Thymus (tissue), 11 donors: ENCODE measurements around the gene STAT2. TPM values are rescaled to one million over a fixed set of nuclear protein-coding genes. Genes with fewer than 3 reads are reported as not detected.

ENCODE experiments used
- DNase-seq, 9 donors: peaks; one replicate each; pipeline ENCODE4 v3.0.0-alpha.2; 2013; ENCODE audit warnings: low spot score in 9 of 9, low read depth in 6 of 9, missing footprints in 1 of 9
- H3K27ac ChIP-seq, 2 donors: one replicate each; pipeline ENCODE4 v1.5.1; 2013; ENCODE audit warnings: control low read depth in 1 of 2, low read depth in 1 of 2, low read length in 1 of 2, mild to moderate bottlenecking in 1 of 2, moderate library complexity in 1 of 2
- H3K27me3 ChIP-seq, 2 donors: one replicate each; pipeline ENCODE4 v1.5.1; 2013; ENCODE audit warnings: low read length in 1 of 2; ENCODE audit not compliant: control insufficient read depth in 2 of 2, insufficient read depth in 1 of 2
- H3K36me3 ChIP-seq, 2 donors: one replicate each; pipeline ENCODE4 v1.5.1; 2013; ENCODE audit warnings: low read length in 1 of 2, mild to moderate bottlenecking in 1 of 2, moderate library complexity in 1 of 2; ENCODE audit not compliant: control insufficient read depth in 2 of 2, insufficient read depth in 2 of 2
- H3K4me1 ChIP-seq, 2 donors: one replicate each; pipeline ENCODE4 v1.5.1; 2013; ENCODE audit warnings: low read length in 2 of 2; ENCODE audit not compliant: control insufficient read depth in 2 of 2, insufficient read depth in 2 of 2
- H3K4me3 ChIP-seq, 2 donors: one replicate each; pipeline ENCODE4 v1.5.1; 2013; ENCODE audit warnings: low read length in 2 of 2, control low read depth in 1 of 2, mild to moderate bottlenecking in 1 of 2
- H3K9me3 ChIP-seq, 2 donors: one replicate each; pipeline ENCODE4 v1.5.1; 2013; ENCODE audit warnings: low read length in 1 of 2, mild to moderate bottlenecking in 1 of 2; ENCODE audit not compliant: control insufficient read depth in 2 of 2, insufficient read depth in 1 of 2
- WGBS: extraction: QIAGEN DNeasy Blood & Tissue Kit; methylation state at CpG from one replicate; pipeline ENCODE4 v1.1.7; 2013; 5-methylcytosine and 5-hydroxymethylcytosine counted together
- polyA plus RNA-seq: library from polyadenylated mRNA; stranded (reverse); fragments of 200-250 nt; gene quantifications from one replicate; pipeline ENCODE4 v1.2.3, GENCODE V29; 2013
- total RNA-seq: library from RNA; stranded (reverse); fragments of 120-200 nt; gene quantifications from one replicate; pipeline ENCODE4 v1.2.4, GENCODE V29; 2013
- donor health status: healthy.

Gene STAT2
- total and polyA plus RNA-seq, 2 donors, result 73.3 to 102 TPM

DNA sequence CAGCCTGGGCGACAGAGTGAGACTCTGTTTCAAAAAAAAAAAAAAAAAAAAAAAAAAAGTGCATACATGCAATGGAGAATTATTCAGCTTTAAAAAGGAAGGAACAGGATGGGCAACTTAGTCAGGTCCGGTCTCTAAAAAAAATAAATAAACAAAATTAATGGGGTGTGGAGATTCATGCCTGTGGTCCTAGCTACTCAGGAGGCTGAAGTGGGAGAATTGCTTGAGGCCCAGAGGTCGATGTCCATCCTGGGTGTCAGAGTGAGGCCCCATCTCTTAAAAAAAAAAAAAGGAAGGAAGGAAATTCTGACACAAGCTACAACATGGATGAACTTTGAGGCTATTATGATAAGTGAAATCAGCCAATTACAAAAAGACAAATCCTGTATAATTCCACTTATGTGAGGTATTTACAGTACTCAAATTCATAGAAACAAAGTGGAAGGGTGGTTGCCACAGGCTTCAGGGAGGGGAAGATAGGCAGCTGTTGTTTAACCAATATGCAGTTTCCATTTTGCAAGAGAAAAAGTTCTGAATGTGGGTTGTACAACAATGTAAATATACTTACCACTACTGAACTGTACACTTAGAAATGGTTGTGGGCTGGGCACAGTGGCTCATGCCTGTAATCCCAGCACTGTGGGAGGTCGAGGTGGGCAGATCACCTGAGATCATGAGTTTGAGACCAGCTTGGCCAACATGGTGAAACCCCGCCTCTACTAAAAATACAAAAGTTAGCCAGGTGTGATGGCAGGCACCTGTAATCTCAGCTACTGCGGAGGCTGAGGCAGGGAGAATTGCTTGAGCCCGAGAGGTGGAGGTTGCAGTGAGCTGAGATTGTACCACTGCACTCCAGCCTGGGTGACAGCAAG lies 15.1 kb upstream of the STAT2 start:
- 82% methylated on average over 7 of the region's 7 CpGs for WGBS
- Histone ChIP-seq H3K27me3 (no peaks in the 10 kb centered on the region), H3K27ac (no peak overlapping the region), H3K4me1 (no peaks in the 10 kb centered on the region), H3K36me3 (no peaks in the 10 kb centered on the region), H3K9me3 (no peaks in the 10 kb centered on the region), H3K4me3 (no peak overlapping the region)
- DNase-seq, result no peak

DNA sequence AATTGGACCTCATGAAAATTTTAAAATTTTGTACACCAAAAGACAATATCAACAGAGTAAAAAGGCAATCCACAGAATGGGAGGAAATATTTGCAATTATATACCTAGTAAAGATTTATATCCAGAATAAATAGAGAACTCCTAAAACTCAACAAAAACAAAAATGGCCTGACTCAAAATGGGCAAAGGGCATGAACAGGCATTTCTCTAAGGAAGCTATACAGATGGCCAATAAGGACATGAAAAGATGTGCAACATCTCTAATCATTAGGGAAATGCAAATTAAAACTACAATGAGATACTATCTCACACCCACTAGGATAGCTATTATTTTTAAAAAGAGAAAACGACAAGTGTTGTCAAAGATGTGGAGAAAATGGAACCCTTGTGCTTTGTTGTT lies 13.6 kb upstream of the STAT2 start:
- no peak overlapping the region for H3K4me3 ChIP-seq
- no peak for DNase-seq
- H3K27ac ChIP-seq, result no peak overlapping the region
- H3K27me3 ChIP-seq, result no peaks in the 10 kb centered on the region
- H3K9me3 ChIP-seq, result no peaks in the 10 kb centered on the region
- H3K4me1 ChIP-seq, result no peaks in the 10 kb centered on the region
- 100% methylated on average over 1 of the region's 1 CpG for WGBS
- H3K36me3 ChIP-seq, result no peaks in the 10 kb centered on the region

DNA sequence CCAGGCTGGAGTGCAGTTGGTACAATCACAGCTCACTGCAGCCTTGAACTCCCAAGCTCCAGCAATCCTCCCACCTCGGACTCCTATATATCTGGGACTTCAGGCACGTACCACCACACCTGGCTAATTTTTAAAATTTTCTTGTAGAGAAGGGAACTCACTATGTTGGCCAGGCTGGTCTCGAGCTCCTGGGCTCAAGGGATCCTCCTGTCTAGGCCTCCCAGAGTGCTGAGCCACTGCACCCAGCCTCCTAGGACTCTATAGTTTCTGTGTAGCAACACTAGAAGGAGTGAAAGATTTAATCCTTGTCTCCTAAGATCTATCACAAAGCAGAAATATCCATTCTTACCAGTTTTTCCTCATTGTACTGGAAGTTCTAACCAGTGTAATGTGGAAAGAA lies 7.0 kb upstream of the STAT2 start:
- Histone ChIP-seq H3K27me3 (no peaks in the 10 kb centered on the region), H3K9me3 (no peaks in the 10 kb centered on the region), H3K27ac (no peak overlapping the region), H3K4me3 (no peak overlapping the region), H3K4me1 (no peaks in the 10 kb centered on the region), H3K36me3 (no peaks in the 10 kb centered on the region)
- WGBS, result 98% methylated on average over 3 of the region's 3 CpGs
- DNase-seq, result no peak

DNA sequence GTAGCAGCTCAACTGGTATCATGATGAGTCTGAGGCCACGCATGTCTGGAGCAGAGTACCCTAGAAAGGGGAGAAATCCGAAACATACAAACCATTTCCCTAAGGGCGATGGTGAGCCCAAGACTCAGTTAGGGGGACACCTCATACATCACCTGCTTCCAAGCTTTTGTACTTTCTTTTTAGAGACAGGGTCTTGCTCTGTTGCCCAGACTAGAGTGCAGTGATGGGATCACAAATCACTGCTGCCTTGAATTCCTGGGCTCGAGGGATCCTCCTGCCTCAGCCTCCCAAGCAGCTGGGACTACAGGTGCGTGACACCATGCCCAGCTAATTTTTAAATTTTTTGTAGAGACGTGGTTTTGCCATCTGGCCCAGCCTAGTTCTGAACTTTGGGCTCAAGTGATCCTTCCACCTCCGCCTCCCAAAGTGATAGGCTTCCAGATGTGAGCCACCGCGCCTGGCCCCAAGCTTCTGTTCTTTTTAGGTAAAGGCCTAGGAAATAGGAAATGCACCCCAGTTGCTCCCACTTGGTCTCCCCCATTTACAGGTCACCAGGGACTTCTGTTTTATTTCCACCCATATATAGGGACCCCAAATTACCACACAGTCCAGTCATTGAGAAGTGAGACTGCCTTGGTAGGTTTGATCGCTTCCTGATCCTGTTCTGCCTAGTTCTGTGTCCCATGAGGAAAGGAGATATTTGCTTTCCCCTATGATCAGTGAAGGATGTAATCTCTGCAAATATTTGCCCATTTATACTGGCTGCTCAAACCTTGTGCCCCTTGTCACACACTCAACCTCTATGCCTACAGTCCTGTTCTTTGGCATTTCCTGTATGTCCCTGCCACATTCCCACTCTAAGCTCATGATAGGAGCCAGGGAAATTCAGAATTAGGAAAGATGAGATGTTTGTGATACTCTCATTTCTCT lies 2.5 kb upstream of the STAT2 start, which contains the start of gene APOF:
TSS of gene APOF (minus strand) at position 728 of the 930 bp plus-strand sequence. CDS start at position 616, 112 bp downstream.
- H3K27ac ChIP-seq, result no peak within 1 kb of the TSS
- H3K9me3 ChIP-seq, result peaks cover 0 to 2% of the 10 kb centered on the region in 2 donors
- no peak within 1 kb of the TSS for H3K4me3 ChIP-seq
- peaks cover 10 to 15% of the 10 kb centered on the region in 2 donors for H3K4me1 ChIP-seq
- no peaks in the 10 kb centered on the region for H3K36me3 ChIP-seq
- no peak for DNase-seq
- no peaks in the 10 kb centered on the region for H3K27me3 ChIP-seq
- WGBS, result 97% methylated on average over 10 of the region's 10 CpGs

DNA sequence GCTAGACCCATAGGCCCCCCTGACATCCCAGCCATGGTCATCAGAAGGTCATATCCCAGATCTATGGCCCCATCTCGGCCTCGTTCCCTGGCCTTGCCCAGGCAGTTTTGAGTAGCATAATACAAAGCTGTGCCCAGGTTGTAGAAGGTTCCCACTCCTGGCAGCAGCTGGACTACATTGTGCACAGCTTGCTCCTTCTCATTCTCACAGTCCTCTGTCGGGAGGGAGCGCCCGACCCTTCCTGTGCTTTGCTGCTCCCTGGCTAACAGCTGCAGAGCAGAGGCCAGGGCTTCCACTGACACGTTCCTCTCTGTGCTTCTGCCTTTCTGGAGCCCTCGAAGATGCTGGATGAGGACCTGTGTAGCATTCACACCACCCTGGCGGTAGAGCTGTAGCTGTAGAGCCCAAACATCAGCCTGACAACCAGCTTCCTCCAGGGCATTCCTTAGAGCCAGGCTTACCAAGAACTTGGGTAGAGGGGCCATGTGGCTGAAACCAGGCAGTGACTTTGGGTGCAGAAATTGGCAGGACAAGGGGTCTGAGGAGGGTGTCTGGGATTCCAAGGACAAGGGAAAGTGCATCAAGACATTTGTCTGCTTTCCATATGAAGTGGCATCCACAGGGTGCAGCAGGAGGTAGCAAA lies 1.7 kb upstream of the STAT2 start:
- peaks cover 0 to 2% of the 10 kb centered on the region in 2 donors for H3K9me3 ChIP-seq
- no peak for DNase-seq
- no peak overlapping the region for H3K4me3 ChIP-seq
- no peaks in the 10 kb centered on the region for H3K27me3 ChIP-seq
- WGBS, result 89% methylated on average over 8 of the region's 8 CpGs
- H3K4me1 ChIP-seq, result peaks cover 10 to 15% of the 10 kb centered on the region in 2 donors
- no peak overlapping the region for H3K27ac ChIP-seq
- no peaks in the 10 kb centered on the region for H3K36me3 ChIP-seq

DNA sequence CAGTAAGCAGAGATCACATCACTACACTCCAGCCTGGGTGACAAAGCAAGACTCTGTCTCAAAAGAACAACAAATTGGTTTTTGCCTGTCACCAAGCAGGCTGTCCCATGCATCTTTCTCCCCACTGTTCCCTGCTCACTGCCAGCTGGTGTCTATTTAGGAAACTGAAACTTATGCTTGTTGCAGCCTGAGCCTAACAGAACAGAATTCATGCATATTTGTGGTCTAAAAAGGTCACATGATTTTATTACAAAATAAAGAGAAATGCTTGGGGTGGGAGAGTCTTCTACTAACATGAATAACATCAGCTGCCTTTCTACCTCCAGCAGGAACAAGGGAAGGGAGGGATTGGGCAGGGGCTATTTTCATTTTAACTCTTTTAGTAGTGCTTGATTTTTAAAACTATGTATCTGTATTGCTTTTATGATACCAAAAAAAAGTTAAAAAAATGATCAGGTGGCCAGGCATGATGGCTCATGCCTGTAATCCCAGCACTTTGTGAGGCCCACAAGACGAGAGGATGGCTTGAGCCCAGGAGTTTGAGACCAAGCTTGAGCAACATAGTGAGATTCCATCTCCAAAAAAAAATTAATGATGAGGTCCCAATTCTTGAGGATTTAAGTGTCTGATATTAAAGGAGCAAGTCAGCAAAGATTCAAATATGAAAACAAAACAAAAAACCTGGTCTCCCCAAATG lies 923 bp downstream of the STAT2 start:
- WGBS, result 12% methylated on average over 1 of the region's 1 CpG
- Histone ChIP-seq H3K27me3 (no peaks in the 10 kb centered on the region), H3K4me1 (peaks cover 10 to 15% of the 10 kb centered on the region in 2 donors), H3K27ac (peak overlapping the region; percentile 22 to 55), H3K4me3 (peak overlapping the region; percentile 69 to 89), H3K36me3 (peaks cover 24% of the 10 kb centered on the region in 2 donors), H3K9me3 (peaks cover 0 to 2% of the 10 kb centered on the region in 2 donors)
- DNase-seq, result peak in 1 of 9 donors; percentile 41

DNA sequence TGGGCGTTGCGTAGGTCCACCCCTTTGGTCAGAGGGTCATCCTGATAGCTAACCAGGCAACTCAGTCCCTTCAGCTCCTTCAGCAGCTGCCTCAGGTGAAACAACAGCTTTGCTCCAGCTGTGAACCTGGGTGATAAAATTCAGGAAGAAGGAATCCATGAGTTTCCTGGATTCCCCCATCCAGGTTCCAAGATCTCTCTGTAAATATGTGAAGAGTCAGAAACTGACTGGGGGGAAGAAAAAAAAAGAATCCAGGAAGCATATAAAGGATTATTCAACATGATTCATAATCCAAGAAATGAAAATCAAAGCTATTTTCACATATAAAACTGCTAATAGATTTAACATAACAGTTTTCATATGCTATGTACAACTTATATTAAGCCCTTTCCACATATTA lies 8.6 kb downstream of the STAT2 start:
- 100% methylated on average over 2 of the region's 2 CpGs for WGBS
- Histone ChIP-seq H3K36me3 (peaks cover 77 to 92% of the 10 kb centered on the region in 2 donors), H3K27ac (no peak overlapping the region), H3K27me3 (no peaks in the 10 kb centered on the region), H3K9me3 (no peaks in the 10 kb centered on the region), H3K4me1 (no peaks in the 10 kb centered on the region), H3K4me3 (no peak overlapping the region)
- DNase-seq, result no peak

DNA sequence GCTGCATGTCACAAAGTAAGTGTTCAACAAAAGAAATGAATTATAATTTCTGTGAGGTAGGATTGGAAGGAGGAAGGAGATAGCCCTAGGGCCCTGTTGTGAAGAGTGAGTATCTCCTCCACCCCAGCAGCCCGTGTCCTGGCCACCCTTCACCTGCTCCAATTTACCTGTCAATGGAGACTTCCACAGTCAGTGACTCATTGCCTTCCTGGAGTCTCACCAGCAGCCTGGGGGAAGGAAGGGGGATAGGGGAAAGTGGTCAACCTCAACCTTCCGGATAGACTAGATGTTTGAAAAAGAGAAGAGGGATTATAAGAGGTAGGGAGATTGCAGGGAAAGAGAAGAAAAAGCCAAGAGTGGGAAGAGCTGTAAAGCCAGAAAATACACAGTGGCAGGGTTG lies 9.2 kb downstream of the STAT2 start:
- Histone ChIP-seq H3K36me3 (peaks cover 77 to 91% of the 10 kb centered on the region in 2 donors), H3K4me3 (no peak overlapping the region), H3K4me1 (no peaks in the 10 kb centered on the region), H3K27ac (no peak overlapping the region), H3K9me3 (no peaks in the 10 kb centered on the region), H3K27me3 (no peaks in the 10 kb centered on the region)
- 98% methylated on average over 2 of the region's 2 CpGs for WGBS
- DNase-seq, result no peak
